ENCODE measurements around the gene MCCC1.

MCCC1 gene

DNA sequence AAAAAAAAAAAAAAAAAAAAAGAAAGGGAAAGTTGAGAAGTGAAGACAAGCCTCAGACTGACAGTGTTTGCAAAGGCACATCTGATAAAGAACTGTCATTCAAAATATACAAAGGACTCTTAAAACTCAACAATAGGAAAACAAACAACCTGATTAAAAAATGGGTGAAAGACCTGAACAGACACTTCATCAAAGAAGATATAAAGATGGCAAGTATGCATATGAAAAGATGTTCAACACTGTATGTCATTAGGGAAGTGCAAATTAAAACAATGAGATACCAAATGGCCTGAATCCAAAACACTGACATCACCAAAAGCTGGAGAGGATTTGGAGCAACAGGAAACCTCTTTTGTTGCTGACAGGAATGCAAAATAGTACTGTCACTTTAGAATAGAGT, 48.6 kb downstream of the MCCC1 start:
- no peak for DNase-seq (ENCODE audit: low read depth, low spot score)
- Histone ChIP-seq H3K4me3 (no peak overlapping the region), H3K27ac (no peak overlapping the region), H3K9me3 (ENCODE audit: low read depth, low read length) (peaks cover 8% of the 10 kb centered on the region), H3K9ac (ENCODE audit: insufficient read length) (no peak overlapping the region), H3K36me3 (ENCODE audit: insufficient read depth, low read length) (peaks cover 54% of the 10 kb centered on the region)
- TF ChIP-seq FOXP2 (optimal IDR thresholded peaks at IDR 0.05; ENCODE audit: control extremely low read depth, extremely low read length, insufficient read depth) (no peak), POLR2AphosphoS5 (IDR thresholded peaks at IDR 0.05; ENCODE audit: borderline replicate concordance, low read depth, low read length) (no peak), EZH2 (IDR thresholded peaks at IDR 0.05) (no peak)

DNA sequence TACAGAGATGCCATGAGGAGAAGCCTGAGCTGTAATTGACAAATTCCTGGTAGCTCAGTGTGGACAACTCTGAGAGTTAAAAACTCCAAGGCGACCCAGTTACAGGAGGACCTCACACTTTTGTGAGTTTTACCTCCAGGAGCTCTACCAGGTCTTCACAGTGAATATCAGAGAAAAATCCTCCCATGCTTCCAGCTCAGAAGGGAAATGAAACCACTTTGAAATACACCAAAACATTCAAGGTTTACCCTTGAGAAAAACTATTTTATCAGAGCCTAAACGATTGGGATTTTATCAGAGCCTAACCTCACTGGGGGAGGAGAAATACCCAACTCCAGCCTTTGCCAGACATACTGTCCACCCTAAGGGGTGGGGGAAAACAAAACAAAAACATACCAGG, 52.4 kb downstream of the MCCC1 start:
- TF ChIP-seq FOXP2 (optimal IDR thresholded peaks at IDR 0.05; ENCODE audit: control extremely low read depth, extremely low read length, insufficient read depth) (no peak), EZH2 (IDR thresholded peaks at IDR 0.05) (no peak), POLR2AphosphoS5 (IDR thresholded peaks at IDR 0.05; ENCODE audit: borderline replicate concordance, low read depth, low read length) (no peak)
- Histone ChIP-seq H3K9me3 (ENCODE audit: low read depth, low read length) (peaks cover 8% of the 10 kb centered on the region), H3K36me3 (ENCODE audit: insufficient read depth, low read length) (peaks cover 52% of the 10 kb centered on the region), H3K27ac (no peak overlapping the region), H3K9ac (ENCODE audit: insufficient read length) (no peak overlapping the region), H3K4me3 (no peak overlapping the region)
- DNase-seq (ENCODE audit: low read depth, low spot score) = no peak

DNA sequence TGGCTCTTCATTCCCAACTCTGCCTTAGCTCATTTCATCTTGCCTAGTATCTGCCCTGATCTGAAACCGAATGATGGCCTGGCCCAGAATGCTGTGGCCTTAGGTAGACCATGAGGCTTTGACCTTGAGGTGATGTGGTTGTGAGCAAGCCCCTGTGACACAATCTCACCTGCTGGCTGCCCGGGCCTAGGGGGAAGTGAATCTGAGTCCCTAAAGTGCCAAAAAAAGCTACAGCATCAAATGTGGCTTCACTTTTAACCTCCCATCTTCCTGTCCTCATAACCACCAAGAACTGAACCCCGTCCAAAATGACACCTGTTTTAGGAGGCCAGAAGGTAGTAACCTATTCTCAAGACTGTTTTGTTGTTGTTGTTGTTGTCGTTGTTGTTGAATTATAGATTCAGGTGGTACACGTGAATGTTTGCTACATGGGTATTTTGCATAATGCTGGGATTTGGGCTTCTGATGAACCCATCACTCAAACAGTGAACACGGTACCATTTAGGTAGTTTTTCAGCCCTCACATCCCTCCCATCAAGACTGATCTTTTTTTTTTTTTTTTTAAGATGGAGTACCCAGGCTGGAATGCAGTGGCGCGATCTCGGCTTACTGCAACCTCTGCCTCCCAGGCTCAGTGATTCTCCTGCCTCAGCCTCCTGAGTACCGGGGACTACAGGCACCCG, 54.6 kb downstream of the MCCC1 start:
- Histone ChIP-seq H3K36me3 (ENCODE audit: insufficient read depth, low read length) (peaks cover 41% of the 10 kb centered on the region), H3K9ac (ENCODE audit: insufficient read length) (no peak overlapping the region), H3K27ac (no peak overlapping the region), H3K4me3 (no peak overlapping the region), H3K9me3 (ENCODE audit: low read depth, low read length) (no peaks in the 10 kb centered on the region)
- DNase-seq (ENCODE audit: low read depth, low spot score) = no peak
- TF ChIP-seq FOXP2 (optimal IDR thresholded peaks at IDR 0.05; ENCODE audit: control extremely low read depth, extremely low read length, insufficient read depth) (no peak), EZH2 (IDR thresholded peaks at IDR 0.05) (no peak), POLR2AphosphoS5 (IDR thresholded peaks at IDR 0.05; ENCODE audit: borderline replicate concordance, low read depth, low read length) (no peak)

DNA sequence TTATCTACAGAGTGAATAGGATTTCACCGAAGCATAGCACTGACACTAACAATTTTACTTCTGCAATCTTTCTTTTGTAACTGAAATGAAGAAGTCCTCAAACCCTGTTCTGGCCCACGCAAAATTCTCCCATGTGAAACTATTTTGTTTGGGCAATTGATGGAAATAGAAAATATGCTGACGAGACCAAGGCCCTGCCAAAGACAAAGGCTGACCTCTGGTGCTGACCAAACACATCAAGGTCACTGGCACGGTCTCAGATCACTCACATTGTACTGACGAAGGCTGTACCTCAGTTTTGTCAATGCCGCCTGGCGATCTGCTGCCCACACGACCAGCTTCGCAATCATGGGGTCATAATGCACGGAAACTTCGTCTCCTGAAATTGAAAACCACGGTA, 60.5 kb downstream of the MCCC1 start:
- no peak overlapping the region for H3K27ac ChIP-seq
- TF ChIP-seq FOXP2 (optimal IDR thresholded peaks at IDR 0.05; ENCODE audit: control extremely low read depth, extremely low read length, insufficient read depth) (no peak), EZH2 (IDR thresholded peaks at IDR 0.05) (no peak), POLR2AphosphoS5 (IDR thresholded peaks at IDR 0.05; ENCODE audit: borderline replicate concordance, low read depth, low read length) (no peak)
- H3K36me3 ChIP-seq (ENCODE audit: insufficient read depth, low read length) = peaks cover 44% of the 10 kb centered on the region
- H3K9ac ChIP-seq (ENCODE audit: insufficient read length) = no peak overlapping the region
- H3K4me3 ChIP-seq = no peak overlapping the region
- no peaks in the 10 kb centered on the region for H3K9me3 ChIP-seq (ENCODE audit: low read depth, low read length)
- DNase-seq (ENCODE audit: low read depth, low spot score) = no peak

DNA sequence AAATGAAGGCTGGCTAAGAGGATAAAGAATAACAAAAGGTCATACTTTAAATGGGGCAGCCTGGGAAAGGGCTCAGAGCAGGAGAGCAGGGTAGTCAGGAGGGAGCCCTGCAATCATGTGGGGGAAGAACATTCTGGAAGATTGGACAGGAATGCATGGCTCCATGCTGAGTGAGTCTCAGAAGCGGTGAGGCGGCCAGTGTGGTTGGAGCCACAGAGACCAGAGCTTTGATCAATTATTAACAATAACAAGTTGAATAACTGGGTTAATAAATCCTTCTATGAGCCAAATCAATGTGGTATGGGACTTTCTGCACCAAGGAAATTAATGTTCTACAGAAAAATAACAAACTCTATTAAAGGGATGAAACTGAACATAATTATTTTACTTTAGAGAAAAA, 61.1 kb downstream of the MCCC1 start:
- DNase-seq (ENCODE audit: low read depth, low spot score) = no peak
- Histone ChIP-seq H3K4me3 (no peak overlapping the region), H3K27ac (no peak overlapping the region), H3K36me3 (ENCODE audit: insufficient read depth, low read length) (peaks cover 47% of the 10 kb centered on the region), H3K9ac (ENCODE audit: insufficient read length) (no peak overlapping the region), H3K9me3 (ENCODE audit: low read depth, low read length) (no peaks in the 10 kb centered on the region)
- TF ChIP-seq FOXP2 (optimal IDR thresholded peaks at IDR 0.05; ENCODE audit: control extremely low read depth, extremely low read length, insufficient read depth) = no peak

DNA sequence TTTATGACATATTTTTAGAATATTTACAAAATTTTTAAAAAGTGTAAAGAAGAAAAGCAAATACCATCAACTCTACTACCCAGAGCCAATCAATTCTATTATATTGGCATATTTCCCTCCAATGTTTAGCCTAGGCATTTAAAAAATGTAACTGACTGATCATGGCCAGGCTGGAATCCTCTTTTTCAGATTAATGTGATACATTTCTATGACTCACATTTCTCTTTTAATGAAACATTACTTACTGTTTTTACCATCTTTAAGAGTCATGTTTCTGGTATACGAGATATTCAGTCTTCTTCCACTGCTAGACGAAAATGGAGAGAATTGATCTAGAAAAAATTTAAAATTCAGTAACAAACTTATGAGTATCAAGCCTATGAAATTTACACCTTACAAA, 65.5 kb downstream of the MCCC1 start:
- H3K27ac ChIP-seq = no peak overlapping the region

DNA sequence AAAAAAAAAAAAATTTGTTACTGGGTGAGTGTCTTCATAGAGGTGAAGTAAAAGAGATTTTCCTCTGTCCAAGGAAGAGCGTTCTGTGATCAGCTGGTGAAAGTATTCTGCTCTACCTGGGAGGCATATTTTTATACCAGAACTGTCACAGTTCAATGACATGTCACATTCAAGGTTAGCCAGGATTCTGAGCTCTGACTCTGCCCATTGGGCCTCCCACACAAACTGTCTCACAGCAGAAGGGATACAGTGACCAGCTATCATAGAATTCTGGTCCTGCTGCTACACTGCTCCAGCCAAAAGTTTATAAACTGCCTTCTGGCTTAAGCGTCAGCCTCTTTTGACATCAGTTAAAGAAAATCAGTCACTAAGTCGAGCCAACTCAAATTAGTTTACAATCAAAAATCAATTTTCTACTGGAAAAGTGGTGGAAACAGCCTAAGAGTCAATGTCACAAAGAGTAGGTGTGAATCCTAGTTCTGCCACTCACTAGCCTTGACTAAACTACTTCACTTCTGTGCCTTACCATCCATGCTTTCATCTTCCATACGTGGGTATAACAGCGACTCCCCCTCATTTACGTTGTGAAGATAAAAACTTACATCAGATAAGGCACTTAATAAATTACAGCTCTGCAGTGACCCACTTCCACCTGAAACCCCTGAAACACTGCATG, 66.3 kb downstream of the MCCC1 start:
- H3K36me3 ChIP-seq (ENCODE audit: insufficient read depth, low read length) = peaks cover 49% of the 10 kb centered on the region
- H3K27ac ChIP-seq = no peak overlapping the region
- H3K4me3 ChIP-seq = no peak overlapping the region
- no peak overlapping the region for H3K9ac ChIP-seq (ENCODE audit: insufficient read length)
- no peak for TF ChIP-seq FOXP2 (optimal IDR thresholded peaks at IDR 0.05; ENCODE audit: control extremely low read depth, extremely low read length, insufficient read depth)
- no peak for TF ChIP-seq EZH2 (IDR thresholded peaks at IDR 0.05)
- TF ChIP-seq POLR2AphosphoS5 (IDR thresholded peaks at IDR 0.05; ENCODE audit: borderline replicate concordance, low read depth, low read length) = no peak
- H3K9me3 ChIP-seq (ENCODE audit: low read depth, low read length) = no peaks in the 10 kb centered on the region
- no peak for DNase-seq (ENCODE audit: low read depth, low spot score)

More for the DNA sequence above, 65.5 kb downstream of the MCCC1 start:
- TF ChIP-seq POLR2AphosphoS5 (IDR thresholded peaks at IDR 0.05; ENCODE audit: borderline replicate concordance, low read depth, low read length) = no peak
- TF ChIP-seq FOXP2 (optimal IDR thresholded peaks at IDR 0.05; ENCODE audit: control extremely low read depth, extremely low read length, insufficient read depth) = no peak
- no peaks in the 10 kb centered on the region for H3K9me3 ChIP-seq (ENCODE audit: low read depth, low read length)
- no peak overlapping the region for H3K9ac ChIP-seq (ENCODE audit: insufficient read length)
- no peak overlapping the region for H3K4me3 ChIP-seq
- no peak for DNase-seq (ENCODE audit: low read depth, low spot score)
- peaks cover 47% of the 10 kb centered on the region for H3K36me3 ChIP-seq (ENCODE audit: insufficient read depth, low read length)

DNA sequence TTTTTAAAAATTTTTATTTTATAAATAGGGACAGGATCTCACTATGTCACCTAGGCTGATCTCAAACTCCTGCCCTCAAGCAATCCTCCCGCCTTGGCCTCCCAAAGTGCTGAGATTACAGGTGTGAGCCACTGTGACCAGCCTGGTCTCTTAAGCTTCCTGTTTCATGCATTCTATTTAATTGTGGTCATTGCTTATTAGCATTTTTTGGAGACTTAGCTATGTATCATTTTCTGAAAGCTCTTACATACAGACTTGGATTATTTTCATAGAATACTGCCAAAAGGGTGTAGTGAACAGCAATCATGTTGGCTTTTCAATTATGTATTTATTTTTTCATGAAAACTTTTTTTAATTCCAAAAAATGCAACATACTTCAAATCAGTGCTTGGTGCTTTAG, 67.5 kb downstream of the MCCC1 start:
- H3K4me3 ChIP-seq = no peak overlapping the region
- TF ChIP-seq EZH2 (IDR thresholded peaks at IDR 0.05) (no peak), POLR2AphosphoS5 (IDR thresholded peaks at IDR 0.05; ENCODE audit: borderline replicate concordance, low read depth, low read length) (no peak)
- H3K36me3 ChIP-seq (ENCODE audit: insufficient read depth, low read length) = peaks cover 39% of the 10 kb centered on the region
- DNase-seq (ENCODE audit: low read depth, low spot score) = no peak
- no peak overlapping the region for H3K27ac ChIP-seq
- H3K9ac ChIP-seq (ENCODE audit: insufficient read length) = no peak overlapping the region
- H3K9me3 ChIP-seq (ENCODE audit: low read depth, low read length) = no peaks in the 10 kb centered on the region

DNA sequence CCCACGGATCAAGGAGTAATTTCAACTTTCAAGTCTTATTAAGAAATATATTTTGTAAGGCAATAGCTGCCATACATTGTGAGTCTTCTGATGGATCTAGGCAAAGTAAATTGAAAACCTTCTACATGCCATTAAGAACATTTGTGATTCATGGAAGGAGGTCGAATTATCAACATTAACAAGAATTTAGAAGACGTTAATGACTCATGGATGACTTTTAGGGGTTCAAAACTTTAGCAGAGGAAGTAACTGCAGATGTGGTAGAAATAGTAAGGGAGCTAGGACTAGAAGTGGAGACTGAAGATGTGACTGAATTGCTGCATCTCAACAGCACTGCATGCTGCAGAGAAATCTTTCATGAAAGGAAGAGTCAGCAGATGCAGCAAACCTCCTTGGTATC, 70.9 kb downstream of the MCCC1 start:
- H3K4me3 ChIP-seq = no peak overlapping the region
- DNase-seq (ENCODE audit: low read depth, low spot score) = no peak
- peaks cover 39% of the 10 kb centered on the region for H3K36me3 ChIP-seq (ENCODE audit: insufficient read depth, low read length)
- TF ChIP-seq FOXP2 (optimal IDR thresholded peaks at IDR 0.05; ENCODE audit: control extremely low read depth, extremely low read length, insufficient read depth) (no peak), POLR2AphosphoS5 (IDR thresholded peaks at IDR 0.05; ENCODE audit: borderline replicate concordance, low read depth, low read length) (no peak), EZH2 (IDR thresholded peaks at IDR 0.05) (no peak)
- no peak overlapping the region for H3K27ac ChIP-seq
- H3K9ac ChIP-seq (ENCODE audit: insufficient read length) = no peak overlapping the region
- no peaks in the 10 kb centered on the region for H3K9me3 ChIP-seq (ENCODE audit: low read depth, low read length)

All from SK-N-MC (cell line).